Sigmoid colon (tissue), 7 donors: ENCODE data around the gene E2F8. TPM values are rescaled to one million over a fixed set of nuclear protein-coding genes. Genes with fewer than 3 reads are reported as not detected.

Source experiments
- DNase-seq: peaks from one replicate; pipeline ENCODE4 v3.0.0-alpha.2; 2019
- H3K27ac ChIP-seq, 4 donors: fragments of 200-600 bp; sonication (generic); one replicate each; pipeline ENCODE4 v1.5.1; 2016 to 2019; ENCODE audit warnings: mild to moderate bottlenecking in 1 of 4
- H3K27me3 ChIP-seq, 3 donors: fragments of 200-600 bp; sonication (generic); one replicate each; pipeline ENCODE4 v1.5.1; 2019; ENCODE audit warnings: mild to moderate bottlenecking in 1 of 3
- H3K36me3 ChIP-seq, 4 donors: fragments of 200-600 bp; sonication (generic); one replicate each; pipeline ENCODE4 v1.5.1; 2016 to 2019
- H3K4me1 ChIP-seq, 4 donors: fragments of 200-600 bp; sonication (generic); one replicate each; pipeline ENCODE4 v1.5.1; 2017 to 2019
- H3K4me3 ChIP-seq, 4 donors: fragments of 200-600 bp; sonication (generic); one replicate each; pipeline ENCODE4 v1.5.1; 2017 to 2019; ENCODE audit warnings: mild to moderate bottlenecking in 2 of 4, moderate library complexity in 1 of 4
- H3K9me3 ChIP-seq, 4 donors: fragments of 200-600 bp in 3 of 4; sonication (generic) in 3 of 4; one replicate each; pipeline versions ENCODE4 v1.5.1 to v1.6.1; 2013 to 2019
- EP300 ChIP-seq, 4 donors: sonication (generic); formaldehyde crosslinking; IDR thresholded peaks; one replicate each; pipeline ENCODE4 v1.6.1; 2017; ENCODE audit warnings: antibody characterized with exemption in 4 of 4
- POLR2A ChIP-seq, 2 donors: fragments of 450-650 bp; IDR thresholded peaks; one replicate each; pipeline ENCODE4 v1.6.1; 2016; ENCODE audit warnings: antibody characterized with exemption in 2 of 2, mild to moderate bottlenecking in 2 of 2, moderate library complexity in 2 of 2
- POLR2AphosphoS5 ChIP-seq, 4 donors: sonication (generic); formaldehyde crosslinking; IDR thresholded peaks; one replicate each; pipeline ENCODE4 v1.6.1; 2017; ENCODE audit warnings: antibody characterized with exemption in 4 of 4
- WGBS, 2 donors: extraction: QIAGEN DNeasy Blood & Tissue Kit; methylation state at CpG; one replicate each; pipeline ENCODE4 v1.1.7; 2013; 5-methylcytosine and 5-hydroxymethylcytosine counted together
- intact Hi-C: fragments of 100-400 bp; cut with DNase I; formaldehyde crosslinking; loops from one replicate; pipeline ENCODE4 v1.15.1; 2023
- polyA plus RNA-seq, 3 donors: library from polyadenylated mRNA; stranded (reverse); fragments of 200-250 nt; gene quantifications; one replicate each; pipeline ENCODE4 v1.2.3, GENCODE V29; 2013
- total RNA-seq, 4 donors: library from RNA; depleted of rRNA; stranded (reverse); fragments of >200 nt; gene quantifications; one replicate each; pipeline ENCODE4 v1.1.0, GENCODE V29; 2016
- TF ChIP-seq, protein P1 (sequence below), 4 experiments: fragments of 450-650 bp in 3 of 4; fragments of 200-600 bp in 1 of 4; IDR thresholded peaks; one replicate each; pipeline ENCODE4 v1.5.1; 2016 to 2019; ENCODE audit warnings: antibody characterized with exemption in 4 of 4, mild to moderate bottlenecking in 3 of 4, moderate library complexity in 2 of 4
- donor health status: healthy with polysubstance abuse.
- donor health status: Bipolar disorder and iron deficiency.
- donor health status: healthy.

E2F8 gene
- total and polyA plus RNA-seq, 7 donors = 0.16 to 4.0 (median 1.0) TPM; not detected in 1

DNA sequence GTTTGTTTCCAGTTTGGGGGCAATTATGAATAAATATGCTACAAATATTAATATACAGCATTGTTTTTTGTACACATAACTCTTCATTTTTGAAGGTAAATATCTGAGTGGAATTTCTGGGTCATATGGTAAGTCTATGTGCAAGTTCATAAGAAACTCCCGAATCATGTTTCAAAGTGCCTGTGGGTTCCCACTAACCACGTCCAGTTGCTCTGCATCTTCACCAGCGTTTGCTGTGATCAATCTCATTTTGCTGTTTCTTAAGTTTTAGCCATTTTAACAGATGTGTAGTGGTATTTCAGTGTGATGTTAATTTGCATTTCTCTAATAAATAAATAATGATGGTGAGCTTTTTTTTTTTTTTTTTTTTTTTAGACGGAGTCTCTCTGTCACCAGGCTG, 24.7 kb downstream of the E2F8 start:
- no peak for DNase-seq
- TF ChIP-seq, protein P1, sequence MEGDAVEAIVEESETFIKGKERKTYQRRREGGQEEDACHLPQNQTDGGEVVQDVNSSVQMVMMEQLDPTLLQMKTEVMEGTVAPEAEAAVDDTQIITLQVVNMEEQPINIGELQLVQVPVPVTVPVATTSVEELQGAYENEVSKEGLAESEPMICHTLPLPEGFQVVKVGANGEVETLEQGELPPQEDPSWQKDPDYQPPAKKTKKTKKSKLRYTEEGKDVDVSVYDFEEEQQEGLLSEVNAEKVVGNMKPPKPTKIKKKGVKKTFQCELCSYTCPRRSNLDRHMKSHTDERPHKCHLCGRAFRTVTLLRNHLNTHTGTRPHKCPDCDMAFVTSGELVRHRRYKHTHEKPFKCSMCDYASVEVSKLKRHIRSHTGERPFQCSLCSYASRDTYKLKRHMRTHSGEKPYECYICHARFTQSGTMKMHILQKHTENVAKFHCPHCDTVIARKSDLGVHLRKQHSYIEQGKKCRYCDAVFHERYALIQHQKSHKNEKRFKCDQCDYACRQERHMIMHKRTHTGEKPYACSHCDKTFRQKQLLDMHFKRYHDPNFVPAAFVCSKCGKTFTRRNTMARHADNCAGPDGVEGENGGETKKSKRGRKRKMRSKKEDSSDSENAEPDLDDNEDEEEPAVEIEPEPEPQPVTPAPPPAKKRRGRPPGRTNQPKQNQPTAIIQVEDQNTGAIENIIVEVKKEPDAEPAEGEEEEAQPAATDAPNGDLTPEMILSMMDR (IDR thresholded peaks at IDR 0.05) = no peak
- TF ChIP-seq EP300 (IDR thresholded peaks at IDR 0.05) = no peak
- TF ChIP-seq POLR2AphosphoS5 (IDR thresholded peaks at IDR 0.05) = no peak
- no peak for TF ChIP-seq POLR2A (IDR thresholded peaks at IDR 0.05)
- H3K4me1 ChIP-seq = no peaks in the 10 kb centered on the region
- no peaks in the 10 kb centered on the region for H3K27me3 ChIP-seq
- no peaks in the 10 kb centered on the region for H3K36me3 ChIP-seq
- H3K4me3 ChIP-seq = no peak overlapping the region
- no peak overlapping the region for H3K27ac ChIP-seq
- intact Hi-C loops = no loop called here
- H3K9me3 ChIP-seq = no peaks in the 10 kb centered on the region
- 72 to 87% methylated on average over 4 of the region's 4 CpGs for WGBS, 2 donors

GRCh38 chr11:19209617-19210370, 31.0 kb downstream of the E2F8 start:
- no peak overlapping the region for H3K27ac ChIP-seq
- no peak for DNase-seq
- no peaks in the 10 kb centered on the region for H3K9me3 ChIP-seq
- TF ChIP-seq POLR2AphosphoS5 (IDR thresholded peaks at IDR 0.05) (no peak), EP300 (IDR thresholded peaks at IDR 0.05) (no peak), POLR2A (IDR thresholded peaks at IDR 0.05) (no peak)
- TF ChIP-seq, protein P1 (IDR thresholded peaks at IDR 0.05) = no peak
- H3K4me1 ChIP-seq = no peaks in the 10 kb centered on the region
- intact Hi-C loops = no loop called here
- 86 to 90% methylated on average over 4 of the region's 4 CpGs for WGBS, 2 donors
- H3K4me3 ChIP-seq = no peak overlapping the region
- no peaks in the 10 kb centered on the region for H3K36me3 ChIP-seq
- H3K27me3 ChIP-seq = no peaks in the 10 kb centered on the region

- intact Hi-C loops = no loop called here
- WGBS, 2 donors = 15 to 68% methylated on average over 3 of the region's 3 CpGs
- Histone ChIP-seq H3K36me3 (no peaks in the 10 kb centered on the region), H3K9me3 (no peaks in the 10 kb centered on the region), H3K27ac (no peak overlapping the region), H3K4me1 (no peaks in the 10 kb centered on the region), H3K27me3 (no peaks in the 10 kb centered on the region), H3K4me3 (no peak overlapping the region)
- TF ChIP-seq POLR2A (IDR thresholded peaks at IDR 0.05) (no peak), EP300 (IDR thresholded peaks at IDR 0.05) (no peak), POLR2AphosphoS5 (IDR thresholded peaks at IDR 0.05) (no peak)
- TF ChIP-seq, protein P1 (IDR thresholded peaks at IDR 0.05) = no peak
- no peak for DNase-seq
These were observed 31.7 kb downstream of the E2F8 start for GRCh38 chr11:19208959-19209546.

GRCh38 chr11:19208181-19208580, 32.6 kb downstream of the E2F8 start:
- H3K9me3 ChIP-seq = no peaks in the 10 kb centered on the region
- intact Hi-C loops = no loop called here
- H3K4me1 ChIP-seq = no peaks in the 10 kb centered on the region
- TF ChIP-seq EP300 (IDR thresholded peaks at IDR 0.05) = no peak
- no peak overlapping the region for H3K27ac ChIP-seq
- no peak overlapping the region for H3K4me3 ChIP-seq
- H3K27me3 ChIP-seq = no peaks in the 10 kb centered on the region
- DNase-seq = no peak
- WGBS, 2 donors = 84 to 87% methylated on average over 2 of the region's 2 CpGs
- no peaks in the 10 kb centered on the region for H3K36me3 ChIP-seq

- H3K9me3 ChIP-seq = no peaks in the 10 kb centered on the region
- no peaks in the 10 kb centered on the region for H3K4me1 ChIP-seq
- DNase-seq = no peak
- H3K27me3 ChIP-seq = no peaks in the 10 kb centered on the region
- H3K36me3 ChIP-seq = no peaks in the 10 kb centered on the region
- WGBS, 2 donors = 86 to 91% methylated on average over 5 of the region's 5 CpGs
- H3K27ac ChIP-seq = no peak overlapping the region
- intact Hi-C loops = no loop called here
- TF ChIP-seq POLR2AphosphoS5 (IDR thresholded peaks at IDR 0.05) = no peak
- no peak for TF ChIP-seq EP300 (IDR thresholded peaks at IDR 0.05)
- TF ChIP-seq, protein P1 (IDR thresholded peaks at IDR 0.05) = no peak
- no peak overlapping the region for H3K4me3 ChIP-seq
These were observed 35.9 kb downstream of the E2F8 start for GRCh38 chr11:19204836-19205235.
